Activated naive CD8-positive, alpha-beta T cell (primary cell): ENCODE data around the gene GPALPP1.
"Not testable (repeated sequence)": the region's sequence is repeated elsewhere in the genome, so short reads cannot be mapped to it uniquely, and the experiment has no call there.

ENCODE experiments used
- H3K27ac Mint-ChIP-seq: one replicate; pipeline ENCODE4 v1.8.0; 2021; ENCODE audit warnings: mixed read lengths
- H3K27me3 Mint-ChIP-seq: one replicate; pipeline ENCODE4 v1.8.0; 2021; ENCODE audit warnings: mixed read lengths
- H3K36me3 Mint-ChIP-seq: one replicate; pipeline ENCODE4 v1.8.0; 2021; ENCODE audit warnings: mixed read lengths
- H3K4me1 Mint-ChIP-seq: one replicate; pipeline ENCODE4 v1.8.0; 2021; ENCODE audit warnings: low read depth, mixed read lengths
- H3K4me3 Mint-ChIP-seq: one replicate; pipeline ENCODE4 v1.8.0; 2021; ENCODE audit warnings: mild to moderate bottlenecking, mixed read lengths
- H3K9me3 Mint-ChIP-seq: one replicate; pipeline ENCODE4 v1.8.0; 2021; ENCODE audit warnings: low read depth, mixed read lengths

GPALPP1 gene, protein sequence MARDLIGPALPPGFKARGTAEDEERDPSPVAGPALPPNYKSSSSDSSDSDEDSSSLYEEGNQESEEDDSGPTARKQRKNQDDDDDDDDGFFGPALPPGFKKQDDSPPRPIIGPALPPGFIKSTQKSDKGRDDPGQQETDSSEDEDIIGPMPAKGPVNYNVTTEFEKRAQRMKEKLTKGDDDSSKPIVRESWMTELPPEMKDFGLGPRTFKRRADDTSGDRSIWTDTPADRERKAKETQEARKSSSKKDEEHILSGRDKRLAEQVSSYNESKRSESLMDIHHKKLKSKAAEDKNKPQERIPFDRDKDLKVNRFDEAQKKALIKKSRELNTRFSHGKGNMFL

DNA sequence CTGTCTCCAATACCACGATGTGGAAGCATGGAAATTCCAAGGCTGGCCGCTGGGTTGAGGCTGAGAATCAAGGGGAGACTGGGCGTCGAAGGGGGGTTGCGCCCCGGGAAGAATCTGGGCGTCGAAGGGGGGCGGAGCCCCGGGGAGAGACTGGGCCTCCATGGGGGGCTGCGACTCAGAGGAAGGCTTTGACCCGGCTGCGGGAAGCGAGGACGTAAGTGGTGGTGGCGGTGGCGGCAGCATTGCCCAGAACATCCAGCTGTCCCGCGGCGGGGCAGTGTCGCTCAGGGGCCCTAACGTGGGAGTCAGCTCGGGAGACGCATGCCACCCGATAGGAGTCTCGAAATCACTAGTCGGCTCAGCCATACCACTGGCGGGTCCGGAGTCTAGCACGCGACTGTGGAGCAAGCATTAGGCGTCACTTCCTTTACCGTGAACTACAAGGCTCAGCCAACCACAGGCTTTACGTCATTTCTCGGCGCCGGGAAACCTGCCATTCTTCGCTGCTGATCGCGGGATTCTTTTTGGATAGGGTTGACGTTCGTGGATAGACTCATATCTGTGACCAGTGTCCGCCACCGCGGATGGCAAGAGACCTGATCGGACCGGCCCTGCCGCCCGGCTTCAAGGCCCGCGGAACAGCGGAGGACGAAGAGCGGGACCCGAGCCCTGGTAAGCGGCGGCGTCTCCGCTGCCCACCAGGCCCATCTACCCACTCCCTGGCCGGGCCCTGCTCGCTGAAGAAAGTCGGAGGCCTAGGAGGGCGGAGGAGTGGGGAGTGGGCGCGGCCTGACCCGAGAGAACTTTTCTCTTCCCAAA is at the start of gene GPALPP1, which contains the start of gene NUFIP1:
Gene GPALPP1 (plus strand): TSS at position 468 of the 819 bp plus-strand sequence. CDS start 117 bp downstream, at position 585.
Gene NUFIP1 (minus strand): TSS at position 401 of the 819 bp plus-strand sequence. CDS start 35 bp downstream, at position 366.
- no peaks in the 10 kb centered on the region for H3K36me3 Mint-ChIP-seq
- H3K4me3 Mint-ChIP-seq, result peak within 1 kb of the TSS; percentile 98
- H3K27me3 Mint-ChIP-seq, result no peaks in the 10 kb centered on the region
- no peaks in the 10 kb centered on the region for H3K9me3 Mint-ChIP-seq
- peak within 1 kb of the TSS; percentile 96 for H3K27ac Mint-ChIP-seq
- H3K4me1 Mint-ChIP-seq, result peaks cover 61% of the 10 kb centered on the region

GRCh38 chr13:44943411-44943810 is 45.9 kb upstream of the GPALPP1 start:
- H3K27ac Mint-ChIP-seq, H3K9me3 Mint-ChIP-seq, H3K4me1 Mint-ChIP-seq, H3K27me3 Mint-ChIP-seq, H3K4me3 Mint-ChIP-seq, H3K36me3 Mint-ChIP-seq: not testable (repeated sequence)

DNA sequence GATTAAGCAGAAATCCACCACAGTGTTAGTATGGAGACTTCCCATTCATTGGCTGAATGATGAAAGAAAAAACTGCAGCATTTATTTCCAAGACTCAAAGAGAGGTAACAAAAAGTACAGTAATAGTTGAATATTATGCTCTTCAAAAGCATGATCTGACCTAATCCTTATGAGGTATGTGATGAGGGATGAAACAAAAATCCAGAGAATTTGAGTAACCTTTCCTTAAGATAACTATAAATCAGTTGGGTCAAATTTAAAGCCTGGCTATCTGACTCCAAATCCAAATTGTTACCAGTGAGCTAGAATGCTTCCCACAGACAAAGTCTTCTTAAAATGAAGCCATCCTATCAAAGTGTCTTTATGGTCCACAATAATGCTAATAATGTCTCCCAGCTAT is 38.2 kb upstream of the GPALPP1 start:
- Mint-ChIP-seq H3K36me3 (peaks cover 12% of the 10 kb centered on the region), H3K9me3 (no peaks in the 10 kb centered on the region), H3K27me3 (no peaks in the 10 kb centered on the region), H3K4me3 (no peak overlapping the region), H3K4me1 (no peaks in the 10 kb centered on the region), H3K27ac (no peak overlapping the region)

GRCh38 chr13:44952671-44953070 is 36.7 kb upstream of the GPALPP1 start:
- H3K4me3 Mint-ChIP-seq, result no peak overlapping the region
- no peaks in the 10 kb centered on the region for H3K27me3 Mint-ChIP-seq
- H3K9me3 Mint-ChIP-seq, result no peaks in the 10 kb centered on the region
- peaks cover 10% of the 10 kb centered on the region for H3K36me3 Mint-ChIP-seq
- no peak overlapping the region for H3K27ac Mint-ChIP-seq
- no peaks in the 10 kb centered on the region for H3K4me1 Mint-ChIP-seq

DNA sequence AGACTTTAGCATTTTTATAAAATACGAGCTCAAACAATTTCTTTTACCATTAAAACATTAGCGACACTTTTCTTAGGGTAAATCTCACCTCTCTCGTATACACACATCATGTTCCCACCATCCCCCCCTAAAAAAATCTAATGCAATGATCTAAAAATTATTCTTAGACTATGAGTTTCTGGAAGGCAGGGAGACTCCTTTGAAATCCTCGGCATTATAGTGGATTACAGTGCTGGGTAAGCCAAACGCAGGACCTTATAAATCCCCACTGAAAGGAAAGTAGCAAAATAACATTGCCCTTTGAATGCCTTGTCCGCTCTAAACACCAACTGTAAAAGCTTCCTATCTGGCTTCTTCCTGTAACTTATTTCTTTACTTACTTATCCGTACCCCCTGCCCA is 35.1 kb upstream of the GPALPP1 start:
- Mint-ChIP-seq H3K4me3 (no peak overlapping the region), H3K27me3 (no peaks in the 10 kb centered on the region), H3K4me1 (no peaks in the 10 kb centered on the region), H3K36me3 (peaks cover 11% of the 10 kb centered on the region), H3K9me3 (no peaks in the 10 kb centered on the region), H3K27ac (no peak overlapping the region)

DNA sequence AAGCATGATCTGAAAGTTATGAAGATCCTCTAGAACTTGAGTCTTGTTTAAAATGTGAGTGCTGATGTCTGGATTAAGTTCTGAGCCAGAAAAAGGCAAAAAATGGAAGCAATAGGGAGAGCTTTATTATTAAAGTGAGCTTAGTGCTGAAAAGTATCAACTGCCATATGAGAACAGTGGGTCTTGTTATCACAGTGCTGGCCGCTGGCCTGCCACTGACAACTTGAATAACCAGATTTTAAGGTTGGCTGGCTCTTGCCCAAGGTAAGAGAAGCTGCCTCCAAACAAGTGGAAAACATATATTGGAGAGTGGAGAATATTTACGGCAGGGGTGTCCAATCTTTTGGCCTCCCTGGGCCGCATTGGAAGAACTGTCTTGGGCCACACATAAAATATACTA is 33.9 kb upstream of the GPALPP1 start:
- Mint-ChIP-seq H3K27ac (no peak overlapping the region), H3K4me3 (no peak overlapping the region), H3K27me3 (no peaks in the 10 kb centered on the region), H3K9me3 (no peaks in the 10 kb centered on the region), H3K4me1 (no peaks in the 10 kb centered on the region), H3K36me3 (peaks cover 9% of the 10 kb centered on the region)

DNA sequence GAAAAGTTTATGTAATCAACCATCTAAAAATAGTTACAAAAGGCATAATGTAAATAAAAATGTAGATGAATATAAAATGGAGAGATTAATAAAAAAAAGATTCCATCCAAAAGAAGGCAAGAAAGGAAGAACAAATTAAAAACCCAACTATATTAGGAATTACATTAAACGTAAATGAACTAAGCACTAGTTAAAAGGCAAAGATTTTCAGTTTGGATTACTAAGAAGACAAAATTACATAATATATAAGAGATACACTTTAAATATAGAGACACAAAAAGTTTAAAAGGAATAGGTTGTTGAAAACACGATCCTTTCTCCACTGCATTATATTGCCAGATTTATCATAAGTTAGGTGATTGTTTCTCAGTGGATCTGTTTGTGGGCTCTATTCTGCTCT is 27.3 kb upstream of the GPALPP1 start:
- H3K27me3 Mint-ChIP-seq, result no peaks in the 10 kb centered on the region
- H3K9me3 Mint-ChIP-seq, result peaks cover 8% of the 10 kb centered on the region
- no peaks in the 10 kb centered on the region for H3K4me1 Mint-ChIP-seq
- no peak overlapping the region for H3K4me3 Mint-ChIP-seq
- H3K36me3 Mint-ChIP-seq, result peaks cover 41% of the 10 kb centered on the region
- H3K27ac Mint-ChIP-seq, result no peak overlapping the region

DNA sequence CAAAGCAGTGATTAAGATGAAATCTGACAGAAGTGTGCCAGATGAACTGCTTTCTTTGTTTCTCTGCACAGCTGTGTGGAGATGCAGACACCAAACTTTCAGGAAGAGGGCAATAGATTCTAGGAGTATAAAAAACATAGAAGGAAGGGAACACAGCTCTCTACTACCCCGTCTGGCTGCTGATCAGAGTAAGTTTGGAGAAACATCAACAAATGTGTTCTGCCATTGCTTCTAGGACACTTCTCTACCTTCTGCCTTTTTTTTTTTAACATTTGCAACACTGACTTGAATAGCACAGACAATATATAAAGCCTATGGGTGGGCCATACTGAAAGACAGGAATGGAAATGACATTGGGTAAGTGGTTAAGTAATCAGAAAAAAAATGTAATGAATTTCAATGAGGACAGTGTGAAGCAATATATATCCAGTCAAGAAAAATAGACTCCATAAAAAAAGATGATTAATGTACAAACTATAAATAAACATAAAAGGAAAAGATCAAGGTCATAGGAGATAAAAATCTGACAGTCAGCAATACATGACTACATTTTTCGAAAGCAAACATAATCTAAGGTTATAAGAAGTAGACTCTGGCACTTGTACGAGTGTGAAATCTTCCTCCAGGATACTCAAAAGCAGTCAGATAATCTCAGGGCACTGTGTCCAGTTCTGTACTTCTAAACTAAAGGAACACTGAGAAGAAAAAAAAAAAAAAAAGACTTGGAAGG is 21.5 kb upstream of the GPALPP1 start:
- Mint-ChIP-seq H3K9me3 (no peaks in the 10 kb centered on the region), H3K27ac (no peak overlapping the region)

GRCh38 chr13:44968434-44968815 is 20.9 kb upstream of the GPALPP1 start:
- Mint-ChIP-seq H3K9me3 (no peaks in the 10 kb centered on the region), H3K27ac (no peak overlapping the region), H3K4me1 (no peaks in the 10 kb centered on the region), H3K4me3 (no peak overlapping the region), H3K36me3 (peaks cover 17% of the 10 kb centered on the region), H3K27me3 (no peaks in the 10 kb centered on the region)

More for the DNA sequence above, 21.5 kb upstream of the GPALPP1 start:
- Mint-ChIP-seq H3K36me3 (peaks cover 21% of the 10 kb centered on the region), H3K4me1 (no peaks in the 10 kb centered on the region), H3K27me3 (no peaks in the 10 kb centered on the region), H3K4me3 (no peak overlapping the region)

DNA sequence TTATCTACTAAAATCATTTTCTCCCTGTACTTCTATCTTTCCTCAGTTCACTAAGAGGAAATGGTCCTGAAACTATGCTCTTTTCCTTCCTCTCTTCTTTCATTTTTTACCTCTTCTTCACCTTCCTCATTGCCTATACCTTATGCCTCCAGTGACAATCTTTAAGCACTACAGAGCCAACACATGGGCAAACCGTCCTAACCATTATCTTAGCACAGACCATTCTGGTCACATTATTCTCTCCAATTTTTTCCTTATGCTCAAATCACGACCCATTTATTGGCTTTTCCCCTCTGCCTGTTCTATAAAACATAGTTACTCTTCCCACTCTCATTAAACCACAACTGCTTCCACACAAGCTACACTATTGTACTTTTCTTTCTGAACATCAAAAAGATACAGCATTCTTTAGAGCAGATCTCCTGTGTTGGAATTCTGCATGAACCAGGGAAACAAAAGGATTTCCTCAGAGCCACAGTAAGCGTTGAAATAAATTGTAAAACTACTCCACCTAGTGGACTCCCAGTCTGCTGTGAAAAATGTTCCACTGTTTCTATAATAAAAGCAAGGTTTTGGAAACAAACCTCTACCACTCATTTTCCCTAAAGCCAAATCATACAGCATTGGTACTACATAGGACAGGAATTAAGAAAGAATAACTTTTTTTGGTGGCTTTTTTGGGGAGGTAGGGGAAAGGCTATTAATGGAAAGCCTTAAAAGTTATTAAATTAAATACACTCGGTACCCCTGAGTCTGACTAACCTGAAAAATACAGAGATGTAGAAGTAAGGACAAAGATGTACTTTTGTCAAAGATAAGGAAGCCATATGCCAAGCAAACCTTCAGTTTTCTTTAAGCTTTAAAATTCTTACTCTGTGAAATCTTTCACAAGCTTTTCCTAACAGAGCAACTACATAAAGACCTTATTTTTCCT is 19.5 kb upstream of the GPALPP1 start:
- H3K9me3 Mint-ChIP-seq, result no peaks in the 10 kb centered on the region
- no peaks in the 10 kb centered on the region for H3K4me1 Mint-ChIP-seq
- no peak overlapping the region for H3K4me3 Mint-ChIP-seq
- H3K36me3 Mint-ChIP-seq, result peaks cover 7% of the 10 kb centered on the region
- no peak overlapping the region for H3K27ac Mint-ChIP-seq
- no peaks in the 10 kb centered on the region for H3K27me3 Mint-ChIP-seq

- Mint-ChIP-seq H3K27me3 (no peaks in the 10 kb centered on the region), H3K4me3 (no peak overlapping the region), H3K4me1 (no peaks in the 10 kb centered on the region), H3K9me3 (no peaks in the 10 kb centered on the region), H3K36me3 (peaks cover under 1% of the 10 kb centered on the region), H3K27ac (no peak overlapping the region)
These were observed 17.4 kb upstream of the GPALPP1 start for GRCh38 chr13:44971656-44972595.

DNA sequence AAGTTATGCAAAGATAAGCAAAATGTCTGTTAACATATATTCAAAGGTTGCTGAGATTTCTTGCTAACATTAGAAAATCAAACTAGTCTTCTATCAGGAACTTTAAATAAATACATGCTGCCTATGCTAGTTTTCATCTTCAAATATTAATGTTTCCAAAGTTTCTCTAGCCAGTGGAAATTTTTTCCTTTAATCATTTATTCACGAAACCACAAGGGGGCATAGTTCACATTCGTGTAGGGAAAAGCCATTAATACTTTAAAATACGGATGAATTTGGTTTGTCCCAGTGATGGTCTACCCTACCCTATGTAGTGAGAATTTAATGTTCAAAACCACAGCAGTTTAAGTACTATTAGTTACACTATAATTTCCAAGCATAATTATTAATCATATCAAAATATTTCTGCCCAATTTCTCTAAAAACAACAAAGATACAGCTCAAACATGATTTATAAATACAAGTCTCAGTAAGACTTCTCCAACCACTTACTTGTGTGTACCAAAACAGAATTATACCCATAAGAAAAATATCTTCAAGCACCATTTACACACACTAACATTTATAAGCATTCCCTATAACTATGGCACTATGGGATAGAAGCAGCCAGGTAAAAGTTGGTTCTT is 16.3 kb upstream of the GPALPP1 start:
- H3K36me3 Mint-ChIP-seq, result peaks cover 2% of the 10 kb centered on the region
- no peaks in the 10 kb centered on the region for H3K9me3 Mint-ChIP-seq
- H3K27me3 Mint-ChIP-seq, result no peaks in the 10 kb centered on the region
- no peaks in the 10 kb centered on the region for H3K4me1 Mint-ChIP-seq
- H3K4me3 Mint-ChIP-seq, result no peak overlapping the region
- no peak overlapping the region for H3K27ac Mint-ChIP-seq
